GM10248 (cell line): ENCODE data around the gene CACNA2D3.

Source experiments
- CTCF ChIA-PET: fragments of 300-600 bp; sonication (Branson Sonifier 250); formaldehyde crosslinking; extraction: SDS; loops from one replicate; lab custom pipeline; 2021; ENCODE audit warnings: antibody characterized with exemption; lab: Yijun Ruan, JAX
- POLR2A ChIA-PET: fragments of 350-650 bp; sonication (Branson Sonifier 250); formaldehyde crosslinking; extraction: SDS; loops from one replicate; lab custom pipeline; 2020; ENCODE audit warnings: antibody characterized with exemption; lab: Yijun Ruan, JAX
- DNase-seq: peaks from one replicate; pipeline ENCODE4 v3.0.0; 2012; ENCODE audit errors: extremely low spot score
- CTCF ChIP-seq: IDR thresholded peaks from 2 replicates; pipeline ENCODE4 v1.5.1; 2012; ENCODE audit warnings: mild to moderate bottlenecking, low read depth; ENCODE audit errors: extremely low read depth, missing control alignments, control extremely low read depth

Gene CACNA2D3

DNA sequence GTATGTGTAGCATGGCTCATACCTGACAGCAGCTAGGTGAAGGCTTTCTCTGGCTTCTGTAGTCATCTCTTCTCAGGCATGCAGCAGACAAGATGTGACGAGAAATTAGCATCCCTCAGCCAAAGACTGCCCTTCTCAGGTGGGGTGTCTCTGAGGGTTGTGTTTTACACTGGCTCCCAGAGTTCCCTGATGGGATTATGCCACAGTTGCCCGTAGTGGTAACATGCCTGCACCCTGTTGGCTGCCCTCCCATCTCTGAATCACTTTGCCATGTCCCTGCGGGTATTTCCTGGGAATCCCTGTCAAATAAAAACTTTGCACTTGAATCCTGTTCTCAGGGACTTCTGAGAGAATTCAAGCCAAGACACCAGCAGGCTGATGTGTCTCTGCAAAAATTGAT is 735.0 kb downstream of the CACNA2D3 start:
- TF ChIP-seq CTCF: no peak
- POLR2A ChIA-PET: no interaction called here
- CTCF ChIA-PET: no interaction called here
- no peak for DNase-seq

DNA sequence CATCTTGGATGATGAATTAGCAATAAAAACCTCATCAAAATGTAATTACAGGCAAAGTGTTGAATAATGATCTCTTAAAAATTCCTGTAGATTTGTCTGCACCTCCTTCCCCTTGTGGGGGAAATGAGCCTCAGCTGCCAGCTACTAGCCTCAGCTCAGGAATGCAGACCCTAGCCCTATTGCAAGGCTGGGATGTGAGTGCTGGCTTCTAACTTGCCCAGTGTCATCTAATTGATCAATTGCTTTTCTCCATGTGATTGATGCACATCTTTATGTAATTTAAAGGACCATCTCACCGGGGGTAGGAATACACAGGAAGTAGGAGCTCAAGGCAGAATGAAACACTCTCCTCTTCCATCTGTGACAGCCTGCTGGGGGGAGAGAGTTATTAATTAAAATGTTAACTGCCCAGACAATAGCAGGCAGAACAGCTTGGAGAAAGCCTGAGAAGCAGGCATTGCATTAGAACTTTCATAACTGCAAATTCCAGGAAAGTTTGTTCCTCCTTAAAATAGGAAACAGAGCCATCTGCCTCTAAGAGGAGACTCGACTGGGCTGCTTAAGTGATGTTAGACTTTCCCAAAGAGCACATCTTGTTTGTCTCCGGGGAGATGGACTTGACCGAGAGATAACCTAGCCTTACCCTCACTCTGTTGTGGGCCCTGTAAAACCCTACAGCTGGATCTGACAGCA is 735.9 kb downstream of the CACNA2D3 start:
- ChIA-PET POLR2A (no interaction called here), CTCF (no interaction called here)
- no peak for TF ChIP-seq CTCF
- DNase-seq: no peak

GRCh38 chr3:54859184-54859583 is 736.8 kb downstream of the CACNA2D3 start:
- CTCF ChIA-PET: interaction anchor here (1.4 kb wide), 1 partner anchor 1392 kb away, joined by 3 read pairs; no protein-coding TSS in a partner anchor

DNA sequence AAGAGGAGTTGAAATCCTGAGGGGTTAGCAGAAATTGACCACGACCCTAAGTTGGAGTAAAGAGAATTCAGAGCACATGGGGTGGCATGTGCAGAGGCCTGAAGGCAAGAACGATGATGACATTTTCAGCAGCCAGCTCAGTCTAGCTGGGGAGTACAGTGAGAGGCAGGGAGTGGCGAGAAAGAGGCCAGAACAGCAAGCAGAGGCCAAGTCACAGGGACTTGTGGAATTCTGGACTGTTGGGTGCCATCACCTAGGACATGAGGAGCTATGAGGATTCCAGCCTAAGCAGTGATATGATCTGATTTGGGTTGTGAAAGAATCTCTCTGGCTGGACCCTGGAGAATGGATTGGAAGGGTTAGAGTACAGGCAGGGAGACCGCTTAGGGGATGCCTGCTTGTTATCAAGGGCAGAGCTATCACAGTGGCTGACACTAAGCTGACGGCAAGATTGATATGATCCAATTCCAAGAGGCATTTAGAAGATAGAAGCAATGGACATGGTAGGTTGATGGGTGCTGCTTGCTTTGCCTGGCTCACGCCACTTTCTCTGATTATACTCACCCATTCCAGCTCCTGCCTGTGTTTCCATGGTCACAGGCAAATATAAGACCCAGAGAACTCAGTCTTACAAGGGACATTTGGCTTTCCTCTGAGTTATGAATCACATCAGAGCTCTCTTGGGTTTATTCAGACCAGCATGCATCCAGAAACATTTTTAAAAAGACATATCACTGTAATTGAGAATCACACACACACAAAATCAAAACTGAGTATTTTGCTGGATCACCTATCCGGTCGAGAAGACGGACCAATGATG is 739.1 kb downstream of the CACNA2D3 start:
- no peak for TF ChIP-seq CTCF
- POLR2A ChIA-PET: no interaction called here
- CTCF ChIA-PET: interaction anchor here (1.7 kb wide), 1 partner anchor 9 kb away, joined by 8 read pairs; no protein-coding TSS in a partner anchor
- DNase-seq: no peak

More at GRCh38 chr3:54859184-54859583, 736.8 kb downstream of the CACNA2D3 start:
- POLR2A ChIA-PET: no interaction called here
- no peak for TF ChIP-seq CTCF
- no peak for DNase-seq

- ChIA-PET CTCF (interaction anchor here (1.7 kb wide), 1 partner anchor 10 kb away, joined by 8 read pairs; no protein-coding TSS in a partner anchor), POLR2A (no interaction called here)
- DNase-seq: no peak
- TF ChIP-seq CTCF: no peak
Measured at GRCh38 chr3:54862526-54862925, 740.2 kb downstream of the CACNA2D3 start.

GRCh38 chr3:54863366-54863765 is 741.0 kb downstream of the CACNA2D3 start:
- POLR2A ChIA-PET: no interaction called here
- CTCF ChIA-PET: no interaction called here
- TF ChIP-seq CTCF: no peak
- no peak for DNase-seq
